GM18499 (cell line): ENCODE results near the gene ANKEF1.
A peak's percentile ranks its signal among the peaks of the same experiment; 100 is the strongest.

ENCODE experiments used
- ATAC-seq: cut with Tn5 transposase; IDR thresholded peaks from one replicate; pipeline ENCODE4 v1.9.1; 2021; ENCODE audit warnings: moderate number of reproducible peaks; ENCODE audit not compliant: insufficient read depth, unreplicated experiment

Gene ANKEF1

GRCh38 chr20:10034717-10035571 is at the start of gene ANKEF1:
TSS of gene ANKEF1 (plus strand) at chr20:10034987. CDS start at chr20:10038302, 3,315 bp downstream.
- peak; percentile 82 for ATAC-seq

DNA sequence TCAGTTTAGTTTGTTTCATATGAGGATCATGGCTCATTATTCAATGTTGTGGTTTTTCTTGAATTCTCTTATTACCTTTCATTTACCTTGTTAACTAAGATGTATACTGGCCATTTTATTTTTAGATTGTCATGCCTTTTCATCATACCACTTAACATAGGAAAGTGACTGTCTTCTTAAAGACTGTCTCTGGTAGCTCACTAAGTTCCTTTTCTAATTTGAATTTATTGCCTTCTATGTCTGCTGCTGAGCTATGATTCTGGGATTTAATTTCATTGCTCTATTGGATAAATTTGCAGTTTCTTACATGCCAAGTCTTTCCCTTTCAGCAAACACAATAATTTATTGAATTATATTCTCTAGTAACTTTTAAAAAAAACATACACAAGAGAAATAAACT is 49.5 kb upstream of the ANKEF1 start:
- no peak for ATAC-seq

GRCh38 chr20:9985773-9986172 is 49.0 kb upstream of the ANKEF1 start:
- no peak for ATAC-seq

GRCh38 chr20:9989066-9989724 is 45.6 kb upstream of the ANKEF1 start:
- no peak for ATAC-seq

DNA sequence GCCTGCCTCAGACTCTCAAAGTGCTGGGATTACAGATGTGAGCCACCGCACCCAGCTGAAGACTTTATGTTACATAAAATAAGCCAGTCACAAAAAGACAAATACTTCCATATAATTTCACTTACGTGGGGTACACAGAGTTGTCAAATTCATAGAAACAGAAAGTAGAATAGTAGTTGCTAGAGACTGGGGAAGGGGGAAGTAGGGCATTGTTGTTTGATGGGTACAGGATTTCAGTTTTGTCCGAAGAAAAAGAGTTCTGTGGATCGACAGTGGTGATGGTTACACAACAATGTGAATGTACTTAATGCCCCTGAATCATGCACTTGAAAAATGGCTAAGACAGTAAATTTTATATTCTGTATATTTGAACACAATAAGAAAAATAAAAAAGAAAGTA is 41.6 kb upstream of the ANKEF1 start:
- no peak for ATAC-seq

- no peak for ATAC-seq
Measured at GRCh38 chr20:9994676-9995075, 40.1 kb upstream of the ANKEF1 start.

- ATAC-seq: no peak
Measured at GRCh38 chr20:9995510-9996272, 39.1 kb upstream of the ANKEF1 start.

GRCh38 chr20:9996944-9997343 is 37.8 kb upstream of the ANKEF1 start:
- ATAC-seq: no peak

DNA sequence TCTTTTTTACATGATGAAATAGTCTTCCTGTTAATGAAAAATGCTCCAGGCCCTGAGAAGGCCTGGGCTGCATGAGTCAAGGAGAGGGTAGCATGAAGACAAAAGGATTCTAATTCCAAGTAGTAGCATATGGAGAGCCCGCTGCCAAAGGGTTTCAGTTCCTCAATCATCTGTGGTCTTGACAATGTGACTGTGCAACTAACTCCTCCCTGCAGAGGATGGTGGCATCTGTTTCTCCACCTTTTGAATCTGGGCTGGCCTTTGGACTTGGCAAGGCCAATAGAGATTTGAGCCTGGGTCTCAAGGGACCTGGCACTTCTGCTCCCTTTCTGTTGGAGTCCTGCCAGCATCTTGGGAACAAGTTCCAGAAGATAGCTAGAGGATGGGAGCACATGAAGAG is 35.1 kb upstream of the ANKEF1 start:
- ATAC-seq: no peak

GRCh38 chr20:10002866-10003265 is 31.9 kb upstream of the ANKEF1 start:
- ATAC-seq: no peak

DNA sequence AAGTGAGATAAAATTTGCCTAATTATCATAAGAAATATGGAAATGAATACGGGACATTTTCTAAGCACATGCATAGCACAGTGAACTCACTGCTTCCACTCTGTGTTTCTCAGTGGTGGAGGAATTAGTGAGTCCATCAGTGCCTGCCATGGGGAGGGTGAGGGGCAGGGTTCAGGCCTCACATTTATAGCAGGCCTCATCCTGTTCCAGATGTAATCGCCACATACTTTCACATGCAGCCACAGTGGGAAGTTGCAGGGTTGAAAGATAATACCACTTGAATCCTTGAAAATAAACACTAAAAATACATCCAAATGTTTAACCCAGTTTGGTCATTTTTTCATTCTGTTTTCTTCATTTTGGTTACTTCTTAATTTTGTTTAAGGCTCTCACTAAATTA is 29.9 kb upstream of the ANKEF1 start:
- no peak for ATAC-seq

DNA sequence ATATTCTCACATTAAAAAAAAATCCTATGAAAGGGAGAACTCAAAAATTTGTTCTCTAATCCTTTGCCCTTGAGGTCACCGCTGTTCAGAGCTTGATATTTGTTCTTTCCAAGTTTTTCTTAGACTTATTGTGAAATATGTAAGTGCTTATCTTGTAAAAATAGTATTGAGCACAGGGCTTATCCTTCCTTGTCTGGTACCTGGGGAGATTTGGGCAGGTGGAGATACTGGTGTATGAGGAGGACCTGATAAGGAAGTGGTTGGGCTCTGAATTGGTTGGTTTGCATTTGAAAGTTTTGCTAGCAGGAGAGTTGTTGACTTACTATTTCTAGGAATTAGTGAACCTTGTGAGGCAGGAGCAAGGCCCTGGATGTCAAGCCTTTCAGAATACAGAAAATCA is 28.9 kb upstream of the ANKEF1 start:
- no peak for ATAC-seq

- no peak for ATAC-seq
Measured at GRCh38 chr20:10006447-10007090, 28.2 kb upstream of the ANKEF1 start.

DNA sequence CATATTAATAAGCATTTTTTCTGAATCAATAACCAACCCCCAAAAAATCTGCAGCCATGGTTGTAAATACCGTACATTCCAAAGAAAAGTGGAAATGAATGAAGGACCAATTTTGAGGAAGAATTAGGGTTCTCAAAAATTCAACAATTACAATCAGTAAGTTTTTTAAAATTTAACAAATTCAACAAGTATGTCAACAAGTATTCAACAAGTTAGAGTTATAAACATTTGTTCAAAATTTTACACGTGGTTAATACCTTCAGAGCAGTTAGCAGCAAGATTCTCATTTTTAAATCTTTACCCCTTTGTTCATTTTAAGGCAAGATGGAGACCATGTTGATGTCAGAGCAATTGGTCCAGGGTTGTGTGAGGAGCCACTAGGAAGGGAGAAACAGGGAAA is 27.6 kb upstream of the ANKEF1 start:
- ATAC-seq: no peak

DNA sequence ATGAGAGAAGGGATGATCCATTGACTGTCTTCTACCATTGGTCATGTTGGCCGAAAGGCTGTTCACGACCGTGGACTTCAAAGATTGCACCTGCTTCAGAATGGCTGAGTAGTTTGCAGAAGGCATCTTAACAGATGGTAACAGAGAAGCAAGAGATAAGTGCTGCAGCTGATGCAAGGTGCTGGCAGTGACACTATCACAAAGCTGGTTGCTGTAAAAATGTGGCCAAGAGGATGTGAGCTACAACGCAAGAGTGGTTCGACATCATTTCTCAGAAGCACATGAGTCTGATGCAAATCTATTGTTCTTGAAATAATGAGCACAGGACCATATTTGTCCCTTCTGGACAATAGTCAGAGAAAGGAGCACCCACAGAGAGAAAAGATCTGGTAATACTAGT is 27.0 kb upstream of the ANKEF1 start:
- no peak for ATAC-seq

DNA sequence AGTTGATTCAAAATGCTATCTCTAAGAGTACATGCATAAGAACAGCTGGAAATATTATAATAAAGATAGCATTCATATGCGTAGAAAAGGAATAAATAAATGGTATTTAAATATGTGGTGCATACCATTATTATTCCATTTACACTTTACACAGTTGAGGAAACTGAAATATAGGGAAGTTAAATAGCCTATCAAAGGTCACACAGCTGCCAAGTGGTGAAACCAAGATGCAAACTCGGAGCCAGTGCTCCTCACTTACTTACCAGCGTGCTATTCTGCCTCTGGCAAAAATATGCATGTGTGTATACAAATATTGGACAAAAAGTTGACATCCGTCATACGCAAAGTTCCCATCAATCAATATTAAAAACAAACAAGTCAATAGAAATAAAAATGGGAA is 22.3 kb upstream of the ANKEF1 start:
- ATAC-seq: no peak

DNA sequence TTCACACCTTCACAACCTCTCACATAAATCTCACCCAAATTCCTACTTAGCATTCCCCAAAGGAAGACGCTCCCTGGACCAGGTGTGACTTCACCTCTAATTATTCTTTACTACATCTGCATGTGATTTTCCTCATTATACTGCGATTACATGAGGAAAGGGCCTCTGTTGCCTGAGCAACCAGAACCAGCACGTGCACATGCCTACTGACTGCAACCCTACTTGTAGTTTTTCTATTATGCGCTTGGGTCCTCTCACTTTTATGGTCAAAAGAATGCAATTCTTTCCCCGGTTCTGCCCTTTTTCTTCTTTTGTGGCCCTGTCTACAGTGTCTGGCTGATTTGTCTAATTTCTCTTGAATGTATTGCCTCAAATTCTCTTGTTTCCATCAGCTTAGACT is 20.4 kb upstream of the ANKEF1 start:
- no peak for ATAC-seq

GRCh38 chr20:10020937-10021336 is 13.8 kb upstream of the ANKEF1 start:
- ATAC-seq: no peak

GRCh38 chr20:10022625-10023024 is 12.2 kb upstream of the ANKEF1 start:
- no peak for ATAC-seq

DNA sequence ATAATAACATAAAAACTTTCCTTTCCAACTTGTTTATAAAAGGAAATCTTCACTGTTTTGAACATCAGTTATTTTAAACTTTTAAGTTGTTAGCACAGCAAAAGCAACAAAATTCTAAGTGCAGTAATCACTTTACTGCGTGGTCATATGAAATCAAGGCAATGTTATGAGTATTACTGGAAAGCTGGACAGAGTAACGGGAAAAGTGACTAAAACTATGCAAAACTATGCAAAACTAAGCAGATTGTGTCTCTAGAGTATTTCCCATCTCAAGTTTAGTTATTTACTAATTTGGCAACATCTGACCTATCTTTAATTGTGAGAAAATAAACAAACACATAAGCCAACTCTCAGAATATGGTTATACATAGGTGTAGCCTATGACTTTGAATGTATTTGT is 10.9 kb upstream of the ANKEF1 start:
- no peak for ATAC-seq
